Measurements from ENCODE around the gene MRGPRX1. TPM values are rescaled to one million over a fixed set of nuclear protein-coding genes. Genes with fewer than 3 reads are reported as not detected.

Gene MRGPRX1
- total RNA-seq, 1 donor from 2014 or later = not detected

DNA sequence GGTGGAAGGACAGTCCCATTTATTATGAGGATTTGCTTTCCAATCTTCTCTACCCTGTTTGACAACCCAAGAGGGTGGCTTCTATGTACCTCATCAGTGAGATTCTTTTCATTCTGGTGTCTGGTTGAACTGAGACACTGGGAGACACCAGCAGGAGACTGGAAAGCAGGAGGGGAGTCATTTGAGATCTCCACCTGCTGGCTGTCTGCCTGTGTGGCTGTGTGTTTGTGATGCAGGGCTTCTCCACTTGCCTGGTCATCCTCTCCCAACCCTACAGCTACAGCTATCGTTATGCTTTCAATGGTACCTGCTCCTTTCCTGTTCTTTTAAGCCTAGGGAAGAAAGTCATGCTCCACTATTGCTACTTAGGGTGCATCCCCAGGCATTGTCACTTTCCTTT, 48.6 kb downstream of the MRGPRX1 start:
- Mint-ChIP-seq H3K4me1 (ENCODE audit: low read depth, unreplicated experiment) (peaks cover 4% of the 10 kb centered on the region), H3K4me3 (ENCODE audit: unreplicated experiment) (no peak overlapping the region), H3K9me3 (ENCODE audit: unreplicated experiment) (peaks cover 6% of the 10 kb centered on the region), H3K36me3 (ENCODE audit: unreplicated experiment) (no peaks in the 10 kb centered on the region), H3K27me3 (ENCODE audit: unreplicated experiment) (no peaks in the 10 kb centered on the region), H3K27ac (ENCODE audit: unreplicated experiment) (no peak overlapping the region)
- no peak for DNase-seq
- TF ChIP-seq, protein P1, sequence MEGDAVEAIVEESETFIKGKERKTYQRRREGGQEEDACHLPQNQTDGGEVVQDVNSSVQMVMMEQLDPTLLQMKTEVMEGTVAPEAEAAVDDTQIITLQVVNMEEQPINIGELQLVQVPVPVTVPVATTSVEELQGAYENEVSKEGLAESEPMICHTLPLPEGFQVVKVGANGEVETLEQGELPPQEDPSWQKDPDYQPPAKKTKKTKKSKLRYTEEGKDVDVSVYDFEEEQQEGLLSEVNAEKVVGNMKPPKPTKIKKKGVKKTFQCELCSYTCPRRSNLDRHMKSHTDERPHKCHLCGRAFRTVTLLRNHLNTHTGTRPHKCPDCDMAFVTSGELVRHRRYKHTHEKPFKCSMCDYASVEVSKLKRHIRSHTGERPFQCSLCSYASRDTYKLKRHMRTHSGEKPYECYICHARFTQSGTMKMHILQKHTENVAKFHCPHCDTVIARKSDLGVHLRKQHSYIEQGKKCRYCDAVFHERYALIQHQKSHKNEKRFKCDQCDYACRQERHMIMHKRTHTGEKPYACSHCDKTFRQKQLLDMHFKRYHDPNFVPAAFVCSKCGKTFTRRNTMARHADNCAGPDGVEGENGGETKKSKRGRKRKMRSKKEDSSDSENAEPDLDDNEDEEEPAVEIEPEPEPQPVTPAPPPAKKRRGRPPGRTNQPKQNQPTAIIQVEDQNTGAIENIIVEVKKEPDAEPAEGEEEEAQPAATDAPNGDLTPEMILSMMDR (IDR thresholded peaks at IDR 0.05; ENCODE audit: partially characterized antibody, unreplicated experiment) = no peak

Other genes with a start within 250 kb of the MRGPRX1 start
- 5.4 TPM for gene TMEM86A, start 240.6 kb downstream of the MRGPRX1 start, total RNA-seq (ENCODE audit: unreplicated experiment)
- 1.1 TPM for gene IGSF22, start 213.2 kb downstream of the MRGPRX1 start, total RNA-seq (ENCODE audit: unreplicated experiment)
- 25.8 TPM for gene PTPN5, start 147.6 kb downstream of the MRGPRX1 start, total RNA-seq (ENCODE audit: unreplicated experiment)
- not detected for gene MRGPRX2, start 121.3 kb upstream of the MRGPRX1 start, total RNA-seq (ENCODE audit: unreplicated experiment)
- 21.9 TPM for gene ZDHHC13, start 177.8 kb upstream of the MRGPRX1 start, total RNA-seq (ENCODE audit: unreplicated experiment)

Measured in glutamatergic neuron (in vitro differentiated cells).